Ishikawa (cell line): ENCODE measurements around the gene NOD1.

ENCODE experiments used
- CEBPB ChIP-seq: IDR thresholded peaks from 2 replicates; pipeline ENCODE4 v1.6.1; 2012
- CREB1 ChIP-seq: IDR thresholded peaks from 2 replicates; pipeline ENCODE4 v1.6.1; 2012; ENCODE audit warnings: low read depth
- EGR1 ChIP-seq: IDR thresholded peaks from 2 replicates; pipeline ENCODE4 v1.6.1; 2012
- EP300 ChIP-seq: IDR thresholded peaks from 2 replicates; pipeline ENCODE4 v1.6.1; 2012; ENCODE audit warnings: borderline replicate concordance
- FOXM1 ChIP-seq: IDR thresholded peaks from 2 replicates; pipeline ENCODE4 v1.6.1; 2012; ENCODE audit warnings: low read depth, borderline replicate concordance
- MAX ChIP-seq: IDR thresholded peaks from 2 replicates; pipeline ENCODE4 v1.6.1; 2012
- RAD21 ChIP-seq: IDR thresholded peaks from 2 replicates; pipeline ENCODE4 v1.6.1; 2012; ENCODE audit warnings: low read depth
- REST ChIP-seq: IDR thresholded peaks from 2 replicates; pipeline ENCODE4 v1.6.1; 2012; ENCODE audit warnings: low read depth, mild to moderate bottlenecking
- TAF1 ChIP-seq: IDR thresholded peaks from 2 replicates; pipeline ENCODE4 v1.6.1; 2012; ENCODE audit warnings: low read depth, mild to moderate bottlenecking
- TCF12 ChIP-seq: IDR thresholded peaks from 2 replicates; pipeline ENCODE4 v1.6.1; 2012; ENCODE audit warnings: low read depth
- TEAD4 ChIP-seq: IDR thresholded peaks from 2 replicates; pipeline ENCODE4 v1.6.1; 2012
- USF1 ChIP-seq: IDR thresholded peaks from 2 replicates; pipeline ENCODE4 v1.6.1; 2012
- YY1 ChIP-seq: IDR thresholded peaks from 2 replicates; pipeline ENCODE4 v1.6.1; 2012; ENCODE audit warnings: low read depth
- ZBTB7A ChIP-seq: IDR thresholded peaks from 2 replicates; pipeline ENCODE4 v1.6.1; 2012; ENCODE audit warnings: low read depth

GRCh38 chr7:30390736-30391636 is 87.6 kb downstream of the NOD1 start:
- TF ChIP-seq EP300, result no peak
- no peak for TF ChIP-seq REST
- TF ChIP-seq RAD21, result no peak
- no peak for TF ChIP-seq MAX
- no peak for TF ChIP-seq ZBTB7A
- no peak for TF ChIP-seq TAF1
- no peak for TF ChIP-seq USF1
- no peak for TF ChIP-seq TEAD4
- TF ChIP-seq CREB1, result no peak
- no peak for TF ChIP-seq YY1
- no peak for TF ChIP-seq CEBPB
- no peak for TF ChIP-seq TCF12
- TF ChIP-seq FOXM1, result no peak
- no peak for TF ChIP-seq EGR1
